ENCODE data around the gene TCP11L2.

Gene TCP11L2

DNA sequence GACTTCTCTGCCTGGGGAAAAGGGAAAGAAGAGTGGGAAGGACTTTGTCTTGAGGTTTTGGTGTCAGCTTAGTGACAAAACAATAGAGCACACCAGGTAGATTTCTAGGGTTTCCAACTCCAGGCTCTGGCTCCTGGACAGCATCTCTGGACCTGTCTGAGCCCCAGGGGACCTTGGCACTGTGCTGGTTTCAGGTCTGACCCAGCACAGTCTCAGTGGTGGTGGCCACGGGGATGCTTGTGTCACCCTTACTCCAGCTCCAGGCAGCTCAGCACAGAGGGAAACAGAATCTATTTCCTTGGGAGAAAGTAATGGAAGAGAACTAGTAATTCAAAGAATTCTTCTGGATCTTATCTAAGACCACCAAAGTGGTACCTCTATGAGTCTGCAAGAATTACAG is 43.6 kb upstream of the TCP11L2 start:
- DNase-seq (ENCODE audit: low read depth): no peak
- TF ChIP-seq, protein P1, sequence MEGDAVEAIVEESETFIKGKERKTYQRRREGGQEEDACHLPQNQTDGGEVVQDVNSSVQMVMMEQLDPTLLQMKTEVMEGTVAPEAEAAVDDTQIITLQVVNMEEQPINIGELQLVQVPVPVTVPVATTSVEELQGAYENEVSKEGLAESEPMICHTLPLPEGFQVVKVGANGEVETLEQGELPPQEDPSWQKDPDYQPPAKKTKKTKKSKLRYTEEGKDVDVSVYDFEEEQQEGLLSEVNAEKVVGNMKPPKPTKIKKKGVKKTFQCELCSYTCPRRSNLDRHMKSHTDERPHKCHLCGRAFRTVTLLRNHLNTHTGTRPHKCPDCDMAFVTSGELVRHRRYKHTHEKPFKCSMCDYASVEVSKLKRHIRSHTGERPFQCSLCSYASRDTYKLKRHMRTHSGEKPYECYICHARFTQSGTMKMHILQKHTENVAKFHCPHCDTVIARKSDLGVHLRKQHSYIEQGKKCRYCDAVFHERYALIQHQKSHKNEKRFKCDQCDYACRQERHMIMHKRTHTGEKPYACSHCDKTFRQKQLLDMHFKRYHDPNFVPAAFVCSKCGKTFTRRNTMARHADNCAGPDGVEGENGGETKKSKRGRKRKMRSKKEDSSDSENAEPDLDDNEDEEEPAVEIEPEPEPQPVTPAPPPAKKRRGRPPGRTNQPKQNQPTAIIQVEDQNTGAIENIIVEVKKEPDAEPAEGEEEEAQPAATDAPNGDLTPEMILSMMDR (conservative IDR thresholded peaks at IDR 0.05; ENCODE audit: control insufficient read depth, insufficient read depth, low read depth, low read length): no peak
- H3K4me3 ChIP-seq (ENCODE audit: control insufficient read depth, low read depth, low read length): no peak overlapping the region

DNA sequence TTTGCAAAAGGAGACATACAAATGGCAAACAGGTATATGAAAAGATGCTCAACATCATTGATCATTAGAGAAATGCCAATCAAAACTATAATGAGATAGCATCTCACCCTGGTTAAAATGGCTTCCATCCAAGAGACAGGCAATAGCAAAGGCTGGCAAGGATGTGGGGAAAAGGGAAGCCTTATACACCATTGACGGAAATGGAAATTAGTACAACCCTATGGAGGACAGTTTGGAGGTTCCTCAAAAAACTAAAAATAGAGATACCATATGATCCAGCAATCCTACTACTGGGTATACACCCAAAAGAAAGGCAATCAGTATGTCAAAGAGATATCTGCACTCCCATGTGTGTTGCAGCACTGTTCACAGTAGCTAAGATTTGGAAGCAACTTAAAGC is 37.4 kb upstream of the TCP11L2 start:
- TF ChIP-seq, protein P1 (conservative IDR thresholded peaks at IDR 0.05; ENCODE audit: control insufficient read depth, insufficient read depth, low read depth, low read length): no peak
- DNase-seq (ENCODE audit: low read depth): no peak
- no peak overlapping the region for H3K4me3 ChIP-seq (ENCODE audit: control insufficient read depth, low read depth, low read length)

DNA sequence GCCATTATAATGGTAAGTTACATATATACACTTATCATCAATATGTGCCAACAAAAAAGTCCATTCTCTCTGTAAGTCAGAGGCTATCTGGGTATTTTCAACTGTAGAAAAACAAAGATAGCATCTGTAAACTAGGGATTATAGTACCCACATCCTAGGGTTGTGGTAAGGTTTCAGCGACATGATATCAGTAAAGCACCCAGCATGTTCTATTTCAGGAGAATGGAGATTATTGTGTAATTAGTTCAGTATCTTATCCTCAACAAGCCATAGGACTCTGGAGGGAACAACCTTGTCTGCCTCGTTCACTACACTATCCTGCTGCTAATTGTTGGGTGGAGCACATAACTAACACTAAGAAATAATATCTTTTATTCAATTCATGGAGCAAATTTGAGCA is 35.0 kb upstream of the TCP11L2 start:
- no peak overlapping the region for H3K4me3 ChIP-seq (ENCODE audit: control insufficient read depth, low read depth, low read length)
- TF ChIP-seq, protein P1 (conservative IDR thresholded peaks at IDR 0.05; ENCODE audit: control insufficient read depth, insufficient read depth, low read depth, low read length): no peak
- no peak for DNase-seq (ENCODE audit: low read depth)

DNA sequence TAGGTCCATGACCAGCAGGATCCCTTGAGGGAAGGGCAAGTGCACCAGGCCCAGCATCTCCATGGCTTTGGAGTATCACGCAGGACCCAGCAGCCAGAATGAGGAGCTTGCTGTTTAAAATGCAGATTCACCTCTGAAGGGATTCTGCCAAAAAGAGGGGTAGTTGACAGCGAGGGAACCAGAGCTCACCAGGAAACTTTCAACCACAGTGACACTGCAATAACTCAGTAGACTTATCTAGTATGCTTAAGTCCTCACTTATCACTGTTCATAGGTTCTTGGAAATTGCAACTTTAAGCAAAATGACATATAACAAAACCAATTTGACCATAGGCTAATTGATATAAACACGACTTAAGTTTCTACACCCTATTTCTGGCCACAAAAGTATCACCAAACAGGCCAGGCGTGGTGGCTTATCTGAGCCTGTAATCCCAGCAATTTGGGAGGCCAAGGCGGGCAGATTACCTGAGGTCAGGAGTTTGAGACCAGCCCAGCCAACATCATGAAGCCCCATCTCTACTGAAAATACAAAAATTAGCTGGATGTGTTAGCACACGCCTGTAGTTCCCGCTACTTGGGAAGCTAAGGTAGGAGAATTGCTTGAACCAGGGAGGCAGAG is 33.3 kb upstream of the TCP11L2 start:
- TF ChIP-seq, protein P1 (conservative IDR thresholded peaks at IDR 0.05; ENCODE audit: control insufficient read depth, insufficient read depth, low read depth, low read length): no peak

DNA sequence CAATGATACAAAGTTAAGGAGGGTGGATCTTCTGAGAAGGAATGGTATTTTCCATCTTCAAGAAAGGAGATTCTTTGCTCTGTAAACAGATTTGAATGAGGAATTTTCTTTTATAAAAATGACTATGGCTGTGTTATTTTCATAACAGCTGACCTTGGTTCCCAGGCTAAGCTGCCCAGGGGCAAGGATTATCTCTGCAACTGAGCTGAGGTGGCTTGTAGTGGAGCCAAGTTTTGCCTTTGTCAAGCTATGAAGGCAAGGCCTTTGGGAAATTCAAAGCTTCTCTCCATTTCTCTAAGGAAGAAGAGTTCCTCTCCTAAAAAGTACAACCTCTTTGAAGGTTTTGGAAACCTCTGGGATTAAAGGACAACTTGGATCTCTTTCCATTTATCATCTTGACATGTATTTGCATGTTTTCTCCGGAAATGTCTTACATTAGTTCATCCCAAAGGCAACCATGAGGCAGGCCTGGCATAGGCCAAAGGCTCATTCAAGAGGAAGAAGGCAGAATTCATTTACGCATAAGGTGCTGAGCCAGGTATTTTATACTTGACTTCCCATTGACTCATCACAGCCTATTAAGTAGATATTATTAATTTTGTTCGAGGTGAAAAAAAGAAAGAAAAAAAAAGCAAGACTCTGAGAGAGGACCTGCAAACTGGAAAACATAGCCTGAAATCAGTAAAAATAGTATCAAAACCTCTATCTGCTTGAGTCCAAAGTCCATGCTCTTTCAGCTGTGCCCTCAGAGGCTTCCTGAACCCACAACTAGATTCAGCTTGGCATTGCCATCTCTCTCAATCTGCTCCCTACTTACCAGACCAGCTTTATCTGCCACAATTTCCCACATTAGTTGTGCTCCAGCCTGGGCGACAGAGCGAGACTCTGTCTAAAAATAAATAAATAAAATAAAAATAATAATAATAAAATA is 30.7 kb upstream of the TCP11L2 start:
- TF ChIP-seq, protein P1 (conservative IDR thresholded peaks at IDR 0.05; ENCODE audit: control insufficient read depth, insufficient read depth, low read depth, low read length): no peak
- no peak for DNase-seq (ENCODE audit: low read depth)
- H3K4me3 ChIP-seq (ENCODE audit: control insufficient read depth, low read depth, low read length): no peak overlapping the region

More for the DNA sequence above, 33.3 kb upstream of the TCP11L2 start:
- DNase-seq (ENCODE audit: low read depth): no peak
- no peak overlapping the region for H3K4me3 ChIP-seq (ENCODE audit: control insufficient read depth, low read depth, low read length)

DNA sequence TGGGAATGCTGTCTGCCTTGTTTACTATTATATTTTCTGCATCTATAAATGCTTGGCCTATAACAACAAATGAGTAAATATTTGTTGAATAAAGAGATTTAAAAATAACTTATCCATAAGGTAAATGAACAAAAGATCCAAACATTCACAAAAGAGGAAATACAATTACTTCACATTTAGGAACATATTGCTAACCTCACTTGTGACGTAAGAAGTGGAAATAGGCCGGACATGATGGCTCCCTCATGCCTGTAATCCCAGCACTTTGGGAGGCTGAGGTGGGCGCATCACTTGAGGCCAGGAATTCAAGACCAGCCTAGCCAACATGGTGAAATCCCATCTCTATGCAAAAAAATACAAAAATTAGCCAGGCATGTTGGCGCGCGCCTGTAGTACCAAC is 29.0 kb upstream of the TCP11L2 start:
- H3K4me3 ChIP-seq (ENCODE audit: control insufficient read depth, low read depth, low read length): no peak overlapping the region
- DNase-seq (ENCODE audit: low read depth): no peak
- TF ChIP-seq, protein P1 (conservative IDR thresholded peaks at IDR 0.05; ENCODE audit: control insufficient read depth, insufficient read depth, low read depth, low read length): no peak
